ENCODE measurements around the gene SORCS3.
A peak's percentile ranks its signal among the peaks of the same experiment; 100 is the strongest.

Gene SORCS3

GRCh38 chr10:104779701-104780100, 138.6 kb downstream of the SORCS3 start:
- DNase-seq: no peak

GRCh38 chr10:104780165-104780564, 139.1 kb downstream of the SORCS3 start:
- no peak for DNase-seq

- DNase-seq: no peak
Observed at GRCh38 chr10:104780946-104781595, 140.0 kb downstream of the SORCS3 start.

- no peak for DNase-seq
Observed at GRCh38 chr10:104784452-104784851, 143.4 kb downstream of the SORCS3 start.

GRCh38 chr10:104791471-104791870, 150.4 kb downstream of the SORCS3 start:
- no peak for DNase-seq

GRCh38 chr10:104795411-104795810, 154.3 kb downstream of the SORCS3 start:
- no peak for DNase-seq

- no peak for DNase-seq
Observed at GRCh38 chr10:104796823-104797222, 155.7 kb downstream of the SORCS3 start.

GRCh38 chr10:104802941-104803340, 161.9 kb downstream of the SORCS3 start:
- DNase-seq: no peak

- DNase-seq: no peak
Observed at GRCh38 chr10:104804880-104805279, 163.8 kb downstream of the SORCS3 start.

GRCh38 chr10:104806801-104807200, 165.7 kb downstream of the SORCS3 start:
- DNase-seq: no peak

GRCh38 chr10:104807581-104808310, 166.7 kb downstream of the SORCS3 start:
- no peak for DNase-seq

- DNase-seq: no peak
Observed at GRCh38 chr10:104809288-104810090, 168.4 kb downstream of the SORCS3 start.

GRCh38 chr10:104811166-104811565, 170.1 kb downstream of the SORCS3 start:
- no peak for DNase-seq

GRCh38 chr10:104816501-104816900, 175.4 kb downstream of the SORCS3 start:
- no peak for DNase-seq

GRCh38 chr10:104819731-104820130, 178.6 kb downstream of the SORCS3 start:
- DNase-seq: no peak

GRCh38 chr10:104822088-104822487, 181.0 kb downstream of the SORCS3 start:
- no peak for DNase-seq

- peak; percentile 20 to 23 for DNase-seq
Observed at GRCh38 chr10:104824380-104825006, 183.4 kb downstream of the SORCS3 start.

- DNase-seq: no peak
Observed at GRCh38 chr10:104831272-104831671, 190.2 kb downstream of the SORCS3 start.

GRCh38 chr10:104834580-104834979, 193.5 kb downstream of the SORCS3 start:
- DNase-seq: no peak

- DNase-seq: no peak
Observed at GRCh38 chr10:104835422-104835821, 194.3 kb downstream of the SORCS3 start.

GRCh38 chr10:104842704-104843103, 201.6 kb downstream of the SORCS3 start:
- no peak for DNase-seq

GRCh38 chr10:104844073-104844472, 203.0 kb downstream of the SORCS3 start:
- DNase-seq: no peak

GRCh38 chr10:104850023-104850422, 208.9 kb downstream of the SORCS3 start:
- DNase-seq: no peak
